Measurements from ENCODE around the gene GALT.

GALT gene

GRCh38 chr9:34687276-34688030 lies 41.0 kb downstream of the GALT start:
- Histone ChIP-seq H2AK5ac (ENCODE audit: low read length, severe bottlenecking) (no peak overlapping the region), H2BK15ac (ENCODE audit: low read depth, poor library complexity, severe bottlenecking) (no peak overlapping the region), H3K79me1 (replicated peaks; ENCODE audit: low read length, poor library complexity, severe bottlenecking) (no peaks in the 10 kb centered on the region), H3K27ac (ENCODE audit: low read length, poor library complexity, severe bottlenecking) (no peak overlapping the region), H3K9ac (ENCODE audit: low read length) (no peak overlapping the region), H3K4ac (ENCODE audit: low read depth in 1 of 2, low read length in 2 of 2) (no peak overlapping the region), H3K27me3 (ENCODE audit: control insufficient read depth in 1 of 2, insufficient read depth in 1 of 2, low read length in 2 of 2) (peaks cover 0 to 6% of the 10 kb centered on the region in 2 experiments), H3K9me3 (ENCODE audit: control insufficient read depth, low read length) (no peaks in the 10 kb centered on the region), H3K14ac (ENCODE audit: low read length in 2 of 2) (no peak overlapping the region), H3K23ac (ENCODE audit: low read length in 2 of 2) (no peak overlapping the region), H2AFZ (ENCODE audit: low read depth, low read length) (no peak overlapping the region), H4K8ac (ENCODE audit: low read length) (no peak overlapping the region), H4K91ac (ENCODE audit: low read length) (no peak overlapping the region), H3K4me3 (ENCODE audit: insufficient read depth in 1 of 2, low read depth in 1 of 2, low read length in 2 of 2) (no peak overlapping the region), H2BK12ac (ENCODE audit: low read length in 2 of 2) (no peak overlapping the region), H3K4me2 (ENCODE audit: low read length, poor library complexity, severe bottlenecking) (no peak overlapping the region), H2BK120ac (ENCODE audit: low read depth, low read length) (no peak overlapping the region), H3K4me1 (ENCODE audit: control insufficient read depth, insufficient read depth, low read depth, low read length) (no peaks in the 10 kb centered on the region), H3K18ac (ENCODE audit: low read depth in 1 of 2, low read length in 2 of 2) (no peak overlapping the region), H2BK5ac (ENCODE audit: low read depth, low read length, poor library complexity, severe bottlenecking) (no peak overlapping the region), H3K36me3 (ENCODE audit: control insufficient read depth in 1 of 2, insufficient read depth in 2 of 2, low read depth in 1 of 2, low read length in 2 of 2) (no peaks in the 10 kb centered on the region)
- DNase-seq, result no peak
- 89% methylated on average over 9 of the region's 10 CpGs for WGBS

GRCh38 chr9:34688329-34689115 lies 42.0 kb downstream of the GALT start:
- Histone ChIP-seq H2BK5ac (ENCODE audit: low read depth, low read length, poor library complexity, severe bottlenecking) (no peak overlapping the region), H3K4ac (ENCODE audit: low read depth in 1 of 2, low read length in 2 of 2) (no peak overlapping the region), H3K36me3 (ENCODE audit: control insufficient read depth in 1 of 2, insufficient read depth in 2 of 2, low read depth in 1 of 2, low read length in 2 of 2) (no peaks in the 10 kb centered on the region), H3K23ac (ENCODE audit: low read length in 2 of 2) (no peak overlapping the region), H3K9ac (ENCODE audit: low read length) (no peak overlapping the region), H3K14ac (ENCODE audit: low read length in 2 of 2) (no peak overlapping the region), H4K8ac (ENCODE audit: low read length) (no peak overlapping the region), H2BK15ac (ENCODE audit: low read depth, poor library complexity, severe bottlenecking) (no peak overlapping the region), H4K91ac (ENCODE audit: low read length) (no peak overlapping the region), H2AFZ (ENCODE audit: low read depth, low read length) (no peak overlapping the region), H3K4me1 (ENCODE audit: control insufficient read depth, insufficient read depth, low read depth, low read length) (no peaks in the 10 kb centered on the region), H2BK120ac (ENCODE audit: low read depth, low read length) (no peak overlapping the region), H3K4me3 (ENCODE audit: insufficient read depth in 1 of 2, low read depth in 1 of 2, low read length in 2 of 2) (no peak overlapping the region), H3K27ac (ENCODE audit: low read length, poor library complexity, severe bottlenecking) (no peak overlapping the region), H3K9me3 (ENCODE audit: control insufficient read depth, low read length) (no peaks in the 10 kb centered on the region), H3K27me3 (ENCODE audit: control insufficient read depth in 1 of 2, insufficient read depth in 1 of 2, low read length in 2 of 2) (peaks cover 0 to 7% of the 10 kb centered on the region in 2 experiments), H3K79me1 (replicated peaks; ENCODE audit: low read length, poor library complexity, severe bottlenecking) (no peaks in the 10 kb centered on the region), H3K18ac (ENCODE audit: low read depth in 1 of 2, low read length in 2 of 2) (no peak overlapping the region), H2BK12ac (ENCODE audit: low read length in 2 of 2) (no peak overlapping the region), H2AK5ac (ENCODE audit: low read length, severe bottlenecking) (no peak overlapping the region), H3K4me2 (ENCODE audit: low read length, poor library complexity, severe bottlenecking) (no peak overlapping the region)
- WGBS, result 73% methylated on average over 5 of the region's 5 CpGs
- no peak for DNase-seq

- 82% methylated on average over 2 of the region's 4 CpGs for WGBS
These were observed 42.6 kb downstream of the GALT start for GRCh38 chr9:34689116-34689470.

GRCh38 chr9:34689512-34689911 lies 43.0 kb downstream of the GALT start:
- H2BK120ac ChIP-seq (ENCODE audit: low read depth, low read length), result no peak overlapping the region
- 88% methylated on average over 8 of the region's 8 CpGs for WGBS
- H4K91ac ChIP-seq (ENCODE audit: low read length), result peak overlapping the region; percentile 25
- no peak overlapping the region for H2BK15ac ChIP-seq (ENCODE audit: low read depth, poor library complexity, severe bottlenecking)
- no peak overlapping the region for H2AK5ac ChIP-seq (ENCODE audit: low read length, severe bottlenecking)
- H3K27me3 ChIP-seq (ENCODE audit: control insufficient read depth in 1 of 2, insufficient read depth in 1 of 2, low read length in 2 of 2), result peaks cover 0 to 7% of the 10 kb centered on the region in 2 experiments
- H3K23ac ChIP-seq (ENCODE audit: low read length in 2 of 2), result no peak overlapping the region
- no peak overlapping the region for H3K4ac ChIP-seq (ENCODE audit: low read depth in 1 of 2, low read length in 2 of 2)
- H3K4me2 ChIP-seq (ENCODE audit: low read length, poor library complexity, severe bottlenecking), result no peak overlapping the region
- no peaks in the 10 kb centered on the region for H3K4me1 ChIP-seq (ENCODE audit: control insufficient read depth, insufficient read depth, low read depth, low read length)
- no peak overlapping the region for H4K8ac ChIP-seq (ENCODE audit: low read length)
- H3K9me3 ChIP-seq (ENCODE audit: control insufficient read depth, low read length), result no peaks in the 10 kb centered on the region
- H3K18ac ChIP-seq (ENCODE audit: low read depth in 1 of 2, low read length in 2 of 2), result no peak overlapping the region
- no peak overlapping the region for H3K14ac ChIP-seq (ENCODE audit: low read length in 2 of 2)
- H3K79me1 ChIP-seq (replicated peaks; ENCODE audit: low read length, poor library complexity, severe bottlenecking), result no peaks in the 10 kb centered on the region
- H3K36me3 ChIP-seq (ENCODE audit: control insufficient read depth in 1 of 2, insufficient read depth in 2 of 2, low read depth in 1 of 2, low read length in 2 of 2), result no peaks in the 10 kb centered on the region
- no peak overlapping the region for H3K27ac ChIP-seq (ENCODE audit: low read length, poor library complexity, severe bottlenecking)
- H2BK5ac ChIP-seq (ENCODE audit: low read depth, low read length, poor library complexity, severe bottlenecking), result no peak overlapping the region
- no peak overlapping the region for H3K9ac ChIP-seq (ENCODE audit: low read length)
- no peak overlapping the region for H3K4me3 ChIP-seq (ENCODE audit: insufficient read depth in 1 of 2, low read depth in 1 of 2, low read length in 2 of 2)
- DNase-seq, result no peak
- H2BK12ac ChIP-seq (ENCODE audit: low read length in 2 of 2), result no peak overlapping the region
- H2AFZ ChIP-seq (ENCODE audit: low read depth, low read length), result no peak overlapping the region

More at GRCh38 chr9:34689116-34689470, 42.6 kb downstream of the GALT start:
- Histone ChIP-seq H2AK5ac (ENCODE audit: low read length, severe bottlenecking) (no peak overlapping the region), H3K14ac (ENCODE audit: low read length in 2 of 2) (no peak overlapping the region), H3K9ac (ENCODE audit: low read length) (no peak overlapping the region), H3K23ac (ENCODE audit: low read length in 2 of 2) (no peak overlapping the region), H2BK12ac (ENCODE audit: low read length in 2 of 2) (no peak overlapping the region), H2BK120ac (ENCODE audit: low read depth, low read length) (no peak overlapping the region), H3K27ac (ENCODE audit: low read length, poor library complexity, severe bottlenecking) (no peak overlapping the region), H4K91ac (ENCODE audit: low read length) (no peak overlapping the region), H3K18ac (ENCODE audit: low read depth in 1 of 2, low read length in 2 of 2) (no peak overlapping the region), H3K9me3 (ENCODE audit: control insufficient read depth, low read length) (no peaks in the 10 kb centered on the region), H4K8ac (ENCODE audit: low read length) (no peak overlapping the region), H2BK5ac (ENCODE audit: low read depth, low read length, poor library complexity, severe bottlenecking) (no peak overlapping the region), H3K4me1 (ENCODE audit: control insufficient read depth, insufficient read depth, low read depth, low read length) (no peaks in the 10 kb centered on the region), H3K79me1 (replicated peaks; ENCODE audit: low read length, poor library complexity, severe bottlenecking) (no peaks in the 10 kb centered on the region), H3K4me3 (ENCODE audit: insufficient read depth in 1 of 2, low read depth in 1 of 2, low read length in 2 of 2) (no peak overlapping the region), H2BK15ac (ENCODE audit: low read depth, poor library complexity, severe bottlenecking) (no peak overlapping the region), H3K27me3 (ENCODE audit: control insufficient read depth in 1 of 2, insufficient read depth in 1 of 2, low read length in 2 of 2) (peaks cover 0 to 7% of the 10 kb centered on the region in 2 experiments), H2AFZ (ENCODE audit: low read depth, low read length) (no peak overlapping the region), H3K36me3 (ENCODE audit: control insufficient read depth in 1 of 2, insufficient read depth in 2 of 2, low read depth in 1 of 2, low read length in 2 of 2) (no peaks in the 10 kb centered on the region), H3K4me2 (ENCODE audit: low read length, poor library complexity, severe bottlenecking) (no peak overlapping the region), H3K4ac (ENCODE audit: low read depth in 1 of 2, low read length in 2 of 2) (no peak overlapping the region)
- DNase-seq, result no peak

All from mesenchymal stem cell (in vitro differentiated cells and primary cell).